SU-DHL-6 (cell line): ENCODE data around the gene NEXMIF.
"Not testable (repeated sequence)": the region's sequence is repeated elsewhere in the genome, so short reads cannot be mapped to it uniquely, and the experiment has no call there.

Experiments used
- H2AFZ ChIP-seq: fragments of 200-600 bp; sonication (generic); 2 replicates; pipeline ENCODE4 v1.6.1; 2014; ENCODE audit warnings: low read depth, mild to moderate bottlenecking, moderate library complexity, mixed read lengths, antibody characterized with exemption, low read length; ENCODE audit not compliant: severe bottlenecking
- H3F3A ChIP-seq: fragments of 200-600 bp; shearing (Covaris generic); 2 replicates; pipeline ENCODE4 v1.6.0; 2016; ENCODE audit warnings: antibody characterized with exemption, mild to moderate bottlenecking; ENCODE audit not compliant: insufficient read depth
- H3K27ac ChIP-seq: fragments of 200-600 bp; sonication (generic); 2 replicates; pipeline ENCODE4 v1.5.1; 2016; ENCODE audit warnings: low read depth, mild to moderate bottlenecking, low read length, moderate library complexity, mixed read lengths
- H3K27me3 ChIP-seq: fragments of 200-600 bp; sonication (generic), shearing (Covaris generic); 2 replicates; pipeline ENCODE4 v1.6.0; 2014; ENCODE audit warnings: mild to moderate bottlenecking, low read length
- H3K36me3 ChIP-seq: fragments of 200-600 bp; sonication (generic); 2 replicates; pipeline ENCODE4 v1.6.1; 2014; ENCODE audit warnings: mild to moderate bottlenecking, low read length, mixed read lengths
- H3K4me2 ChIP-seq: fragments of 300-600, 200-600 bp; shearing (Covaris generic), sonication (generic); 2 replicates; pipeline ENCODE4 v1.6.0; 2014; ENCODE audit warnings: low read length, low read depth, mild to moderate bottlenecking; ENCODE audit not compliant: poor library complexity, severe bottlenecking
- H3K4me3 ChIP-seq: fragments of 200-600 bp; sonication (generic); 2 replicates; pipeline ENCODE4 v1.5.1; 2014; ENCODE audit warnings: antibody characterized with exemption, low read length, mild to moderate bottlenecking, mixed read lengths; ENCODE audit not compliant: insufficient read depth, poor library complexity, severe bottlenecking
- H3K79me2 ChIP-seq: fragments of 200-600 bp; sonication (generic); 2 replicates; pipeline ENCODE4 v1.6.1; 2014; ENCODE audit warnings: mild to moderate bottlenecking, low read length, moderate library complexity; ENCODE audit not compliant: insufficient read depth
- H3K9ac ChIP-seq: fragments of 200-600 bp; sonication (generic); 2 replicates; pipeline ENCODE4 v1.7.0; 2014; ENCODE audit warnings: mild to moderate bottlenecking, low read length
- H3K9me2 ChIP-seq: fragments of 200-600 bp; sonication (generic); replicated peaks from 2 replicates; pipeline ENCODE4 v1.6.1; 2014; ENCODE audit warnings: low read length; ENCODE audit not compliant: insufficient read depth
- H3K9me3 ChIP-seq: fragments of 200-600 bp; sonication (generic); 2 replicates; pipeline ENCODE4 v1.6.1; 2014; ENCODE audit warnings: low read length, mixed read lengths; ENCODE audit not compliant: insufficient read depth
- H4K20me1 ChIP-seq: fragments of 200-600 bp; sonication (generic); 2 replicates; pipeline ENCODE4 v1.6.1; 2014; ENCODE audit warnings: low read depth, mild to moderate bottlenecking, antibody characterized with exemption, low read length, moderate library complexity, mixed read lengths
- CTCF ChIP-seq: fragments of 200-600 bp; sonication (generic); IDR thresholded peaks from one replicate; pipeline ENCODE4 v1.5.1; 2017; ENCODE audit warnings: antibody characterized with exemption, mild to moderate bottlenecking, low read length, moderate library complexity; ENCODE audit not compliant: insufficient read depth, poor library complexity, severe bottlenecking
- EZH2phosphoT487 ChIP-seq: fragments of 200-600 bp; sonication (generic), shearing (Covaris generic); conservative IDR thresholded peaks from 2 replicates; pipeline ENCODE4 v1.6.1; 2018; ENCODE audit warnings: mild to moderate bottlenecking, antibody characterized with exemption, low read length, moderate library complexity, mixed read lengths

NEXMIF gene

GRCh38 chrX:74865725-74866124, 59.5 kb downstream of the NEXMIF start:
- Histone ChIP-seq H3K79me2 (no peaks in the 10 kb centered on the region), H3K27ac (no peak overlapping the region), H3K9ac (no peak overlapping the region), H2AFZ (no peak overlapping the region), H3K9me2 (no peaks in the 10 kb centered on the region), H3K9me3 (no peaks in the 10 kb centered on the region), H3K4me2 (no peak overlapping the region), H4K20me1 (no peaks in the 10 kb centered on the region), H3K36me3 (no peaks in the 10 kb centered on the region), H3K4me3 (no peak overlapping the region), H3K27me3 (no peaks in the 10 kb centered on the region), H3F3A (no peaks in the 10 kb centered on the region)
- TF ChIP-seq EZH2phosphoT487 (no peak), CTCF (no peak)

GRCh38 chrX:74853255-74853654, 72.0 kb downstream of the NEXMIF start:
- TF ChIP-seq CTCF (no peak), EZH2phosphoT487 (no peak)
- Histone ChIP-seq H3K9me3 (no peaks in the 10 kb centered on the region), H3K9me2 (no peaks in the 10 kb centered on the region), H3K27ac (no peak overlapping the region), H3K4me3 (no peak overlapping the region), H3F3A (no peaks in the 10 kb centered on the region), H3K27me3 (no peaks in the 10 kb centered on the region), H3K79me2 (no peaks in the 10 kb centered on the region), H3K36me3 (no peaks in the 10 kb centered on the region), H4K20me1 (no peaks in the 10 kb centered on the region), H2AFZ (no peak overlapping the region), H3K4me2 (no peak overlapping the region), H3K9ac (no peak overlapping the region)

- no peak for TF ChIP-seq EZH2phosphoT487
- no peak for TF ChIP-seq CTCF
- H3K4me2 ChIP-seq = no peak overlapping the region
- no peak overlapping the region for H3K9ac ChIP-seq
Observed at GRCh38 chrX:74835566-74835965, 89.7 kb downstream of the NEXMIF start.

GRCh38 chrX:74819797-74820196, 105.5 kb downstream of the NEXMIF start:
- not testable (repeated sequence) for H3K9me2 ChIP-seq, H3K9me3 ChIP-seq, H3K79me2 ChIP-seq, H4K20me1 ChIP-seq, H3K4me3 ChIP-seq, H3K4me2 ChIP-seq, H3K27me3 ChIP-seq, H3K36me3 ChIP-seq, H3F3A ChIP-seq, H2AFZ ChIP-seq, H3K27ac ChIP-seq, H3K9ac ChIP-seq

More at GRCh38 chrX:74835566-74835965, 89.7 kb downstream of the NEXMIF start:
- Histone ChIP-seq H2AFZ (no peak overlapping the region), H3K9me2 (no peaks in the 10 kb centered on the region), H3F3A (no peaks in the 10 kb centered on the region), H3K27me3 (no peaks in the 10 kb centered on the region), H3K36me3 (no peaks in the 10 kb centered on the region), H3K4me3 (no peak overlapping the region), H4K20me1 (no peaks in the 10 kb centered on the region), H3K9me3 (no peaks in the 10 kb centered on the region), H3K27ac (no peak overlapping the region), H3K79me2 (no peaks in the 10 kb centered on the region)
